H1 (cell line): ENCODE measurements around the gene BTRC. TPM values are rescaled to one million over a fixed set of nuclear protein-coding genes. Genes with fewer than 3 reads are reported as not detected.

Experiments
- CTCF ChIA-PET: fragments of 300-600 bp; sonication (Branson Sonifier 250); formaldehyde crosslinking; loops from one replicate; lab custom pipeline; 2021; ENCODE audit not compliant: partially characterized antibody; lab: Charles Lee
- POLR2A ChIA-PET: fragments of 300-600 bp; sonication (Branson Sonifier 250); formaldehyde crosslinking; loops from one replicate; lab custom pipeline; 2021; ENCODE audit warnings: inconsistent platforms; ENCODE audit not compliant: partially characterized antibody; lab: Charles Lee
- DNase-seq, 2 experiments: peaks; one replicate each; pipeline versions ENCODE4 v3.0.0 to v3.0.0-alpha.2; 2010 to 2022; ENCODE audit warnings: low spot score in 2 of 2, low read depth in 1 of 2, mixed read lengths in 1 of 2
- FAIRE-seq: peaks from 2 replicates; lab custom pipeline; 2011; peaks lifted over from hg19 to GRCh38; lab: Jason Lieb, UNC
- H2AFZ ChIP-seq: 2 replicates; pipeline ENCODE4 v1.8.1; 2012; ENCODE audit warnings: low read length, inconsistent platforms
- H2AK5ac ChIP-seq: 2 replicates; pipeline ENCODE4 v1.6.1; 2013; ENCODE audit warnings: low read depth, low read length
- H2BK120ac ChIP-seq: replicated peaks from 2 replicates; pipeline ENCODE3; 2013; ENCODE audit warnings: low read depth, low read length, inconsistent platforms
- H2BK12ac ChIP-seq: 2 replicates; pipeline ENCODE4 v1.6.1; 2013; ENCODE audit warnings: low read depth, low read length
- H2BK15ac ChIP-seq: 2 replicates; pipeline ENCODE4 v1.6.1; 2013; ENCODE audit warnings: low read length
- H2BK20ac ChIP-seq: 2 replicates; pipeline ENCODE4 v1.6.1; 2013; ENCODE audit warnings: low read length
- H2BK5ac ChIP-seq: 2 replicates; pipeline ENCODE4 v1.6.1; 2013; ENCODE audit warnings: low read depth, low read length
- H3K14ac ChIP-seq: 2 replicates; pipeline ENCODE4 v1.6.1; 2013; ENCODE audit warnings: inconsistent platforms; ENCODE audit not compliant: insufficient read length
- H3K18ac ChIP-seq: 2 replicates; pipeline ENCODE4 v1.6.1; 2013; ENCODE audit warnings: low read length; ENCODE audit errors: extremely low read depth
- H3K23ac ChIP-seq: 2 replicates; pipeline ENCODE4 v1.6.1; 2013; ENCODE audit warnings: inconsistent platforms; ENCODE audit not compliant: insufficient read length
- H3K23me2 ChIP-seq: 2 replicates; pipeline ENCODE4 v1.6.1; 2013; ENCODE audit warnings: low read depth, low read length
- H3K27ac ChIP-seq: 2 replicates; pipeline ENCODE4 v1.6.1; 2011; ENCODE audit warnings: low read depth, low read length, inconsistent platforms
- H3K27me3 ChIP-seq, 4 experiments: replicated peaks in 1 of 4; 1 replicate in 1 of 4; 2 replicates in 3 of 4; pipeline versions ENCODE4 v1.6.1 to v1.8.1; 2011 to 2013; ENCODE audit warnings: low read length in 3 of 4, mild to moderate bottlenecking in 3 of 4, inconsistent platforms in 2 of 4, mixed read lengths in 2 of 4, moderate library complexity in 1 of 4; ENCODE audit not compliant: control insufficient read depth in 3 of 4, insufficient read depth in 3 of 4; ENCODE audit errors: extremely low read depth in 1 of 4
- H3K36me3 ChIP-seq, 4 experiments: 2 replicates each; pipeline versions ENCODE4 v1.6.1 to v1.8.1; 2011 to 2013; ENCODE audit warnings: mild to moderate bottlenecking in 4 of 4, low read length in 3 of 4, moderate library complexity in 2 of 4, control low read depth in 1 of 4, inconsistent platforms in 1 of 4; ENCODE audit not compliant: insufficient read depth in 4 of 4, control insufficient read depth in 2 of 4
- H3K4ac ChIP-seq: replicated peaks from 2 replicates; pipeline ENCODE3; 2013; ENCODE audit warnings: low read length, low read depth, mixed read lengths, inconsistent platforms; ENCODE audit not compliant: insufficient read length
- H3K4me1 ChIP-seq, 4 experiments: replicated peaks in 1 of 4; 1 replicate in 1 of 4; 2 replicates in 3 of 4; pipeline versions ENCODE4 v1.6.1 to v1.8.1; 2011 to 2013; ENCODE audit warnings: low read length in 3 of 4, inconsistent platforms in 2 of 4, mixed read lengths in 1 of 4; ENCODE audit not compliant: insufficient read depth in 4 of 4, control insufficient read depth in 3 of 4
- H3K4me2 ChIP-seq, 2 experiments: 2 replicates each; pipeline versions ENCODE4 v1.6.1 to v1.8.1; 2011 to 2013; ENCODE audit warnings: low read depth in 2 of 2, low read length in 2 of 2, control low read depth in 1 of 2, inconsistent platforms in 1 of 2, mild to moderate bottlenecking in 1 of 2; ENCODE audit not compliant: insufficient read depth in 1 of 2
- H3K4me3 ChIP-seq, 4 experiments: fragments of 200-600, 300-600 bp in 1 of 4; sonication (generic), shearing (Covaris generic), sonication (Bioruptor Twin) in 1 of 4; 2 replicates each; pipeline versions ENCODE4 v1.5.1 to v1.8.1; 2011 to 2016; ENCODE audit warnings: low read length in 4 of 4, low read depth in 3 of 4, control low read depth in 2 of 4, inconsistent platforms in 2 of 4, mild to moderate bottlenecking in 2 of 4, mixed read lengths in 1 of 4, moderate library complexity in 1 of 4; ENCODE audit not compliant: insufficient read depth in 2 of 4; ENCODE audit errors: extremely low read depth in 1 of 4
- H3K56ac ChIP-seq: replicated peaks from 2 replicates; pipeline ENCODE3; 2013; ENCODE audit warnings: low read depth, mild to moderate bottlenecking, mixed read lengths, low read length, inconsistent platforms; ENCODE audit not compliant: insufficient read length
- H3K79me1 ChIP-seq: 2 replicates; pipeline ENCODE4 v1.6.1; 2013; ENCODE audit warnings: low read depth, low read length, control low read depth
- H3K79me2 ChIP-seq, 2 experiments: 2 replicates each; pipeline versions ENCODE4 v1.6.1 to v1.8.1; 2012 to 2013; ENCODE audit warnings: low read length in 2 of 2, mild to moderate bottlenecking in 2 of 2, inconsistent platforms in 1 of 2; ENCODE audit not compliant: insufficient read depth in 2 of 2, control insufficient read depth in 1 of 2
- H3K9ac ChIP-seq, 4 experiments: replicated peaks in 1 of 4; 1 replicate in 1 of 4; 2 replicates in 3 of 4; pipeline versions ENCODE4 v1.6.1 to v1.8.1; 2011 to 2013; ENCODE audit warnings: low read depth in 3 of 4, low read length in 3 of 4, control low read depth in 2 of 4, mild to moderate bottlenecking in 2 of 4, moderate library complexity in 2 of 4, inconsistent platforms in 1 of 4; ENCODE audit errors: extremely low read depth in 1 of 4
- H3K9me3 ChIP-seq, 2 experiments: 2 replicates each; pipeline versions ENCODE4 v1.6.1 to v1.8.1; 2012 to 2013; ENCODE audit warnings: mild to moderate bottlenecking in 2 of 2, moderate library complexity in 2 of 2, control low read depth in 1 of 2, inconsistent platforms in 1 of 2, low read depth in 1 of 2, low read length in 1 of 2, mixed read lengths in 1 of 2; ENCODE audit not compliant: insufficient read depth in 2 of 2
- H4K20me1 ChIP-seq, 2 experiments: replicated peaks in 1 of 2; 2 replicates each; pipeline versions ENCODE3 to v1.8.1; 2011 to 2013; ENCODE audit warnings: inconsistent platforms in 2 of 2, low read length in 2 of 2, mild to moderate bottlenecking in 1 of 2; ENCODE audit not compliant: insufficient read depth in 2 of 2, control insufficient read depth in 1 of 2
- H4K5ac ChIP-seq: 2 replicates; pipeline ENCODE4 v1.6.1; 2013; ENCODE audit warnings: low read length, low read depth, mixed read lengths, inconsistent platforms; ENCODE audit not compliant: insufficient read length
- H4K8ac ChIP-seq: 2 replicates; pipeline ENCODE4 v1.8.0; 2013; ENCODE audit warnings: mild to moderate bottlenecking, moderate library complexity, low read length, inconsistent platforms; ENCODE audit not compliant: insufficient read depth; ENCODE audit errors: extremely low read depth
- H4K91ac ChIP-seq: replicated peaks from 2 replicates; pipeline ENCODE3; 2013; ENCODE audit warnings: low read length, mixed read lengths, inconsistent platforms; ENCODE audit not compliant: insufficient read length
- POU5F1 ChIP-seq: IDR thresholded peaks from 2 replicates; pipeline ENCODE4 v1.6.1; 2011; ENCODE audit warnings: low read depth, mild to moderate bottlenecking, low read length, moderate library complexity
- WGBS, 2 experiments: shearing (Covaris generic) in 1 of 2; methylation state at CpG; one replicate each; pipeline versions ENCODE4 v1.1.6 to v1.1.7; 2013 to 2015; ENCODE audit warnings: low lambda C conversion rate in 2 of 2, mixed read lengths in 2 of 2, inconsistent platforms in 1 of 2, low coverage in 1 of 2, missing lambda C conversion rate in 1 of 2; ENCODE audit not compliant: insufficient replicate concordance in 2 of 2, insufficient coverage in 1 of 2, insufficient read length in 1 of 2; ENCODE audit errors: extremely low coverage in 1 of 2, missing lambda C conversion rate in 1 of 2; 5-methylcytosine and 5-hydroxymethylcytosine counted together
- polyA plus RNA-seq, 7 experiments: library from polyadenylated mRNA; depleted of rRNA in 3 of 7; stranded (reverse) in 5 of 7; unstranded in 2 of 7; fragments of >200 nt in 5 of 7; fragments of 200-250 nt in 2 of 7; gene quantifications; 1 replicate in 5 of 7; 2 replicates in 1 of 7; 4 replicates in 1 of 7; pipeline versions ENCODE4 v1.2.1 to v1.2.3, GENCODE V29; 2011 to 2013; ENCODE audit warnings: missing spikeins in 2 of 7, mixed read lengths in 2 of 7
- total RNA-seq: library from RNA; stranded (reverse); fragmentation: NEBNext Ultra II Directional; extraction: Animal tissue kit (Norgen Biotek cat#: 25700); gene quantifications from 2 replicates; pipeline ENCODE4 v1.2.1, GENCODE V29; 2021
- TF ChIP-seq, protein P1 (sequence below): IDR thresholded peaks from 2 replicates; pipeline ENCODE4 v1.6.1; 2012; ENCODE audit warnings: inconsistent platforms

BTRC gene
- total and polyA plus RNA-seq, 2 of the 8 experiments (the other 6 are each of a cell fraction or from before 2014, with no cell fraction given), result 9.9 to 24.7 TPM

DNA sequence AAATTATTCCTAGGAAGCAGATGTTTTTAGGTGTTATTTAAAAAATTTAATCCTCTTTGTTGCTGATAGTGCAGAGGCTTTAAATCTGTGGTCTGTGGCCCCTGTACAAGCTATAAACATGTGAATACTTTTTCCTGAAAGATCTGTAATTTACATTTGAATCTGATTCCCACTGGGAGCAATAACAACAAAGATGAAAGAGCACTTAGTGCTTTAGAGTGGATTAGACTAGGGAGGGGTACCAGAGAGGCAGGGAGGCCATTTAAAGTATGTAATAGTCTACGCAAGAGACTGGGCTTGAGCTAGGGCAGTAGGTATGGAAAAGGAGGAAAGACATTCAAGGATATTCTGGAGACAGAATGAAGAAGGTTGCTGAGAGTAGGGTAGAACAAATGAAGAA, 19.1 kb downstream of the BTRC start:
- no peaks in the 10 kb centered on the region for H3K27me3 ChIP-seq
- H3K9ac ChIP-seq, result no peak overlapping the region
- H3K56ac ChIP-seq, result no peak overlapping the region
- H3K36me3 ChIP-seq, result no peaks in the 10 kb centered on the region
- no peaks in the 10 kb centered on the region for H3K23me2 ChIP-seq
- H2AFZ ChIP-seq, result no peak overlapping the region
- no peak overlapping the region for H3K23ac ChIP-seq
- H3K9me3 ChIP-seq, result no peaks in the 10 kb centered on the region
- H2BK15ac ChIP-seq, result no peak overlapping the region
- FAIRE-seq, result no peak
- peaks cover 0 to 1% of the 10 kb centered on the region in 2 experiments for H4K20me1 ChIP-seq
- TF ChIP-seq, protein P1, sequence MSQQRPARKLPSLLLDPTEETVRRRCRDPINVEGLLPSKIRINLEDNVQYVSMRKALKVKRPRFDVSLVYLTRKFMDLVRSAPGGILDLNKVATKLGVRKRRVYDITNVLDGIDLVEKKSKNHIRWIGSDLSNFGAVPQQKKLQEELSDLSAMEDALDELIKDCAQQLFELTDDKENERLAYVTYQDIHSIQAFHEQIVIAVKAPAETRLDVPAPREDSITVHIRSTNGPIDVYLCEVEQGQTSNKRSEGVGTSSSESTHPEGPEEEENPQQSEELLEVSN, result no peak
- 0 out of 2 replicates have a peak, but pooled peaks have one; percentile 19 for TF ChIP-seq POU5F1
- TF ChIP-seq, all 59 proteins: peak for 1
- H3K4me3 ChIP-seq, result no peak overlapping the region
- no peak overlapping the region for H4K5ac ChIP-seq
- H3K4ac ChIP-seq, result no peak overlapping the region
- WGBS, 2 experiments, result 71% methylated on average over 1 of the region's 1 CpG; no CpG with 5 or more reads in 1 of the 2 experiments
- no peak for DNase-seq
- no peak overlapping the region for H3K14ac ChIP-seq
- H3K79me1 ChIP-seq, result no peaks in the 10 kb centered on the region
- no peak overlapping the region for H2BK5ac ChIP-seq
- no peaks in the 10 kb centered on the region for H3K79me2 ChIP-seq
- H3K4me1 ChIP-seq, result no peaks in the 10 kb centered on the region
- no peak overlapping the region for H2BK20ac ChIP-seq
- H3K18ac ChIP-seq, result no peak overlapping the region
- H3K27ac ChIP-seq, result no peak overlapping the region
- no peak overlapping the region for H4K8ac ChIP-seq
- H2BK12ac ChIP-seq, result no peak overlapping the region
- H2BK120ac ChIP-seq, result no peak overlapping the region
- H2AK5ac ChIP-seq, result no peak overlapping the region
- no peak overlapping the region for H4K91ac ChIP-seq
- H3K4me2 ChIP-seq, result no peak overlapping the region
- CTCF ChIA-PET, result interaction anchor here (0.6 to 1.3 kb wide), 3 partner anchors 11 to 162 kb away, joined by 3 to 6 read pairs (median 3); no protein-coding TSS in a partner anchor
- POLR2A ChIA-PET, result interaction anchor here (0.7 to 1.5 kb wide), 5 partner anchors 12 to 65 kb away, joined by 3 read pairs; partner anchors contain the start of gene BTRC
